ENCODE results near the gene HIGD1C. TPM values are rescaled to one million over a fixed set of nuclear protein-coding genes. Genes with fewer than 3 reads are reported as not detected.

HIGD1C gene
- total and polyA plus RNA-seq, 8 donors, result not detected

- FAIRE-seq (no peak), ATAC-seq (no peak), DNase-seq (no peak)
- 72 to 82% methylated on average over 5 of the region's 5 CpGs for WGBS, 2 donors
- Histone ChIP-seq H3K36me3 (peaks cover 0 to 39% (median 16%) of the 10 kb centered on the region in 3 donors), H3K27ac (no peak overlapping the region), H3K4me3 (no peak overlapping the region), H3K9me3 (no peaks in the 10 kb centered on the region), H3K4me1 (no peaks in the 10 kb centered on the region), H3K27me3 (no peaks in the 10 kb centered on the region)
- no peak for TF ChIP-seq CTCF (IDR thresholded peaks at IDR 0.05)
- intact Hi-C loops (cut with DNase I), result loop anchor here in 2 of 3 donors (5.0 kb wide), 2 partner anchors 151 to 161 kb away; no protein-coding TSS in a partner anchor
Measured at GRCh38 chr12:50988051-50988450, 35.7 kb downstream of the HIGD1C start.

DNA sequence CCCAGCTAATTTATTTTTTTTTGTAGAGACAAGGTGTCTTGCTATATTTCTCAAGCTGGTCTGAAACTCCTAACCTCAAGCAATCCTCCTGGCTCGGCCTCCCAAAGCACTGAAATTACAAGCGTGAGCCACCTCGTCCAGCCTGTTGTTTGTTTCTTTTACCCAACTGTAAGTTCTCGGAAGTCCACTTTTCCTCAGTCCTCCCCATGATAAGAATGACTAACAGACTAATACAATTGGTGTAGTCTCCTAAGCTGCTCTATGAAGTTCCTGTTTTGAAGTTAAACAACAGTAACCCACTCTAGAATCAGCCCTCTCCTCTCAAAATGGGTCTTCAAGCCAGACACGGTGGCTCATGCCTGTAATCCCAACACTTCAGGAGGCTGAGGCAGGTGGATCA is 36.5 kb downstream of the HIGD1C start:
- no peak for TF ChIP-seq CTCF (IDR thresholded peaks at IDR 0.05)
- Histone ChIP-seq H3K4me1 (no peaks in the 10 kb centered on the region), H3K9me3 (no peaks in the 10 kb centered on the region), H3K4me3 (no peak overlapping the region), H3K36me3 (peaks cover 0 to 46% (median 16%) of the 10 kb centered on the region in 3 donors), H3K27ac (no peak overlapping the region), H3K27me3 (no peaks in the 10 kb centered on the region)
- ATAC-seq, result no peak
- no peak for FAIRE-seq
- 91 to 98% methylated on average over 5 of the region's 5 CpGs for WGBS, 2 donors
- intact Hi-C loops (cut with DNase I), result loop anchor here in 2 of 3 donors (5.0 kb wide), 2 partner anchors 152 to 162 kb away; no protein-coding TSS in a partner anchor
- no peak for DNase-seq

GRCh38 chr12:50990147-50990727 is 37.9 kb downstream of the HIGD1C start:
- no peak for TF ChIP-seq CTCF (IDR thresholded peaks at IDR 0.05)
- WGBS, 2 donors, result 92 to 93% methylated on average over 4 of the region's 4 CpGs
- H3K27ac ChIP-seq, result no peak overlapping the region
- no peaks in the 10 kb centered on the region for H3K9me3 ChIP-seq
- intact Hi-C loops (cut with DNase I), result no loop called here
- ATAC-seq, result no peak
- H3K4me3 ChIP-seq, result no peak overlapping the region
- no peak for FAIRE-seq
- no peaks in the 10 kb centered on the region for H3K27me3 ChIP-seq
- DNase-seq, result no peak
- H3K4me1 ChIP-seq, result no peaks in the 10 kb centered on the region
- H3K36me3 ChIP-seq, result peaks cover 0 to 53% (median 16%) of the 10 kb centered on the region in 3 donors

DNA sequence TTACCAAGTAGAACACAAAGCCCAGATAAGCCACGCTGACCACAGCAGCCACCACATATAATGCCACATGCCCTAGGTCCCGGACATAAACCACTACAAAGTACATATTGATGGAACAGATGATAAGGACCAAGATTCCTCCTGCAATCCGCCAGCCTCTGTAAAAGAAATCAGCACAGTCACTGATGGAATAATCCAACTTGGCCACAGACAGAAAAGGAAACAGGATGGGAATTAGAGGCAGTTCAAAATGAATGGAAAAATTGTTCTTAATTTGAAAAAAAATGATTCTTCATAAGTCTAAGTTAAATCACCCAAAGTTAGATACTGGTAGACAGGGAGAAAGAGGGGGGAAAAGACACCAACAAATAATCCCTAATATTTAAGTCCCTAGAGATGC is 38.4 kb downstream of the HIGD1C start:
- no peak overlapping the region for H3K4me3 ChIP-seq
- peaks cover 0 to 59% (median 16%) of the 10 kb centered on the region in 3 donors for H3K36me3 ChIP-seq
- 84 to 90% methylated on average over 3 of the region's 3 CpGs for WGBS, 2 donors
- H3K27ac ChIP-seq, result no peak overlapping the region
- FAIRE-seq, result no peak
- no peak for TF ChIP-seq CTCF (IDR thresholded peaks at IDR 0.05)
- ATAC-seq, result no peak
- no peak for DNase-seq
- intact Hi-C loops (cut with DNase I), result no loop called here
- H3K27me3 ChIP-seq, result no peaks in the 10 kb centered on the region
- H3K9me3 ChIP-seq, result no peaks in the 10 kb centered on the region
- H3K4me1 ChIP-seq, result no peaks in the 10 kb centered on the region

DNA sequence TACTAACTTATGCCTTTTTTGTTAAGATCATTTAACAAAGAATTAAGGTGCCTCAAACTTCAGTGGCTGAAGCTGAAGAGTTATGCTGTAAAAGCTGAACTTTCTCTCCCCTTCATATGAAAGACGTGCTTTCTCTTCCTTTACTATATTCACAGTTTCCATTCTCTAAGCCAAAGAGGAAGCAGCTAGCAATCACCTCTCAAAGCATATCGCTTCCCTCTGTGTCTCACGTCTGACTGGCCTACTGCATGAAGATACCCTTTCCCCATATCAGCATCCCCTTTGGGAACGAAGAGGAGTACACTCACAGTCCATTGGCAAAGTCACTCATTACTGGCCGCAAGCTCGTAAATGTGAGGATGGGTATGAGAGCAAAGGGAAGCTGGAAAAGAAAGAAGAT is 38.9 kb downstream of the HIGD1C start:
- TF ChIP-seq CTCF (IDR thresholded peaks at IDR 0.05), result no peak
- 87 to 88% methylated on average over 6 of the region's 6 CpGs for WGBS, 2 donors
- ATAC-seq, result no peak
- intact Hi-C loops (cut with DNase I), result no loop called here
- H3K36me3 ChIP-seq, result peaks cover 0 to 64% (median 16%) of the 10 kb centered on the region in 3 donors
- FAIRE-seq, result no peak
- no peaks in the 10 kb centered on the region for H3K27me3 ChIP-seq
- no peak overlapping the region for H3K4me3 ChIP-seq
- DNase-seq, result no peak
- H3K27ac ChIP-seq, result no peak overlapping the region
- H3K9me3 ChIP-seq, result no peaks in the 10 kb centered on the region
- no peaks in the 10 kb centered on the region for H3K4me1 ChIP-seq
